Neural cell (in vitro differentiated cells): ENCODE measurements around the gene ECE1.

Source experiments
- EP300 ChIP-seq: fragments of 450-650 bp; conservative IDR thresholded peaks from 2 replicates; pipeline ENCODE4 v1.6.1; 2014; ENCODE audit warnings: antibody characterized with exemption, mild to moderate bottlenecking, moderate library complexity; ENCODE audit not compliant: poor library complexity, severe bottlenecking
- EZH2 ChIP-seq: fragments of 200-600, 300-800 bp; shearing (Covaris generic), sonication (generic); IDR thresholded peaks from 2 replicates; pipeline ENCODE4 v1.6.1; 2014; ENCODE audit warnings: antibody characterized with exemption, low read length, borderline replicate concordance, mild to moderate bottlenecking; ENCODE audit not compliant: insufficient read depth, poor library complexity, severe bottlenecking
- SMC3 ChIP-seq: fragments of 450-650 bp; conservative IDR thresholded peaks from 2 replicates; pipeline ENCODE4 v1.6.1; 2014; ENCODE audit warnings: antibody characterized with exemption, mild to moderate bottlenecking, moderate library complexity; ENCODE audit not compliant: poor library complexity
- TAF1 ChIP-seq: IDR thresholded peaks from 2 replicates; pipeline ENCODE4 v1.6.1; 2012; ENCODE audit warnings: low read depth
- TF ChIP-seq, protein P1 (sequence below): fragments of 450-650 bp; IDR thresholded peaks from 2 replicates; pipeline ENCODE4 v1.5.1; 2014; ENCODE audit warnings: antibody characterized with exemption, mild to moderate bottlenecking, moderate library complexity; ENCODE audit not compliant: poor library complexity, severe bottlenecking

DNA sequence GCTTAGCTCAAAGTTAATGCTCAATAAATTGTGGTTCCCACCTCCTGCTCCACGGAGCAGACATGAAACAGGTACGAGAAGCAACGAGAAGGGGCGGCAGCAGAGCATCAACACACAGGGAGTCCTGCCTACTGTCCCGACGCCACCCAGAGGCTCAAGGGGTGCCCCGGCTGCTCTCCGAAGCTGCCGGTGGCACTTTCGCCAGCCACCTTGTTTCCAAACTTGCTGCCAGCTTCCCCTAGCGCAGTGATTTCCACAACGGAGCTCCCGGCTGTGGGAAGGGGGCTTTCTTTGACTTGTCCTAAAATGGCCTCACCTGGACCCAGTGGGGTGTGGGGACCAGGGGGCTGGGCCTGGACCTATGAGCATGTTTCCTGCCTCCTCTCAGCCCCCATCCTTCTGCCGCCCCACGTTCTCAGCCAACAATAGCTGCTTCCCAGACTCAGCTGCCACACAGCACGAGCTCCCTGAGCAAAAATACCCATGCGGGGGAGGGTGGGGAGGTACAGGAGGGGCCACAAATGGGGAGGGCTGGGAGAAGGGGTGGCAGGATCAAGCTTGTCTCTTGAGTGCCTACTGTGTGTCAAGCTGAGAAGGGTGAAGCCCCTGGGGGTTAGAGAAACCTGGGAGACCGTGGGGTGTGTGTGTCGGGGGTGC, 35.6 kb upstream of the ECE1 start:
- no peak for TF ChIP-seq TAF1
- no peak for TF ChIP-seq EZH2
- no peak for TF ChIP-seq SMC3
- TF ChIP-seq EP300, result no peak
- TF ChIP-seq, protein P1, sequence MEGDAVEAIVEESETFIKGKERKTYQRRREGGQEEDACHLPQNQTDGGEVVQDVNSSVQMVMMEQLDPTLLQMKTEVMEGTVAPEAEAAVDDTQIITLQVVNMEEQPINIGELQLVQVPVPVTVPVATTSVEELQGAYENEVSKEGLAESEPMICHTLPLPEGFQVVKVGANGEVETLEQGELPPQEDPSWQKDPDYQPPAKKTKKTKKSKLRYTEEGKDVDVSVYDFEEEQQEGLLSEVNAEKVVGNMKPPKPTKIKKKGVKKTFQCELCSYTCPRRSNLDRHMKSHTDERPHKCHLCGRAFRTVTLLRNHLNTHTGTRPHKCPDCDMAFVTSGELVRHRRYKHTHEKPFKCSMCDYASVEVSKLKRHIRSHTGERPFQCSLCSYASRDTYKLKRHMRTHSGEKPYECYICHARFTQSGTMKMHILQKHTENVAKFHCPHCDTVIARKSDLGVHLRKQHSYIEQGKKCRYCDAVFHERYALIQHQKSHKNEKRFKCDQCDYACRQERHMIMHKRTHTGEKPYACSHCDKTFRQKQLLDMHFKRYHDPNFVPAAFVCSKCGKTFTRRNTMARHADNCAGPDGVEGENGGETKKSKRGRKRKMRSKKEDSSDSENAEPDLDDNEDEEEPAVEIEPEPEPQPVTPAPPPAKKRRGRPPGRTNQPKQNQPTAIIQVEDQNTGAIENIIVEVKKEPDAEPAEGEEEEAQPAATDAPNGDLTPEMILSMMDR, result no peak
